Eye (tissue), 1 donor: ENCODE data around the gene PARVG.

Source experiments
- DNase-seq: peaks from one replicate; pipeline ENCODE4 v3.0.0-alpha.2; 2015

PARVG gene

DNA sequence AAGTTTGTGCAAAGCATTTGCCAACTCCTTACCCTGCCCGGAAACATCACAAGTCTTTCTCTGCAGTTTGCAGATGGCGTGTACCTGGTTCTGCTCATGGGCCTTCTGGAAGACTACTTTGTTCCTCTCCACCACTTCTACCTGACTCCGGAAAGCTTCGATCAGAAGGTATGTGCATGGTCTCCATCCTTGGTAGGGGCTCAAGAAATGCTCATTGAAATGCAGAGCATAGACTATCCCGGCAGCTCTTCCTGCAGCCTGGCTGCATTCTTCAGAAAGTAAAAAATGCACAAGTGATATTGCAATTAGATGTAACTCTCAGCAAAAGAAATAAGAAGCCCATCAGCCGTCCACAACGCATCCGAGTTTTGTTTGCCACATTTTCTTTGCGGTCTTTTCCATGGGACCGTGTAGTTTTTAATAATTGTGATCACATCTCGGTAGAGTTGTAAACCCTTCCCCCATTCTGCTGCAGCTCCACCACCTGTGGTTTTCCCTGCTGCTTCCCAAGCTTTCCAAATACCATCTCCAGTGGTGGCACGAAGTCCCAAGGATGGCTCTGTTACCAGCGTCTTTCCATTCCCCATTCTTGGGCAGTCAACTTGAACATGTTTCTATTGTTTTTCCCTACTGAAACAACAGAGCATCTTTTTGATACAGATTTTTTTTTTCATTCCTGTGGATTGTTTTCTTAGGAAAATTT is 22.7 kb upstream of the PARVG start:
- DNase-seq: no peak

DNA sequence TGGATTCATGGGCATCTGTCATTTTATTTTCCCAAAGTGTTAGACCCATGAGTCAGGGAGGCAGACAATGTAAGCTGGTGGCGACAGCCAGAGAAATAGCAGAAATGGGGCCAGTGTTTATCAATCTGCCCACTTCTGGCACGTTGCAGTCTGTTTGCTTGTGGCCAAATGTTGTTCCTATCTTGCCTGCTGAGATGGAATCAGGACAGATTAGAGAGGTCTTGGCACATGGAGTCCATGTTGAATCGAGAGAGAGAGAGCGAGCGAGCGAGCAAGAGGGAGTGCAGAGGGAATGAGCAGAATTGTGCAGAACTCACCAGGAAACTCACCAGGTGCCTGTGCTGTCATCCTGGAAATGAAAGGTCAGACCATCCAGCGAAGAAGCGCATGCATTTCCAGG is 21.9 kb upstream of the PARVG start:
- DNase-seq: no peak

DNA sequence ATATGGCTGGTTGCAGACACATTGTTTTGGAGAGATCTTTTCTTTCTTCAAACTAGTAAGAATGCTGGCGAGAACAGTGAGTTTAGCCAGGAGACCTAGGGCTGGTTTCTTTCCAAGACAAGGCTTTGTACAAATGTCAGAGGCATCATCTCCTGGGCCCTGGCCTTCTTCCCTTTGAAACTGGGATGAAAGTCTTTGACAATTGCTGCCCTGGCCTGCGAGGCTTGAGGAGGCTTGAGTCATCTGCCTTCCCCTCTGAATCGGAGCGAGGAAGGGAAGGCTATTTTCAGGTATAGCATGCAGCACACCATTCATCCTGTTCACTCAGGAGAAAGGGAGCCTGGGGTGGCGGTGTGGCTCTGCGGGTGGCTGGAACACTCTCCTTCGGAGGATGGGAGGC is 21.5 kb upstream of the PARVG start:
- DNase-seq: no peak

DNA sequence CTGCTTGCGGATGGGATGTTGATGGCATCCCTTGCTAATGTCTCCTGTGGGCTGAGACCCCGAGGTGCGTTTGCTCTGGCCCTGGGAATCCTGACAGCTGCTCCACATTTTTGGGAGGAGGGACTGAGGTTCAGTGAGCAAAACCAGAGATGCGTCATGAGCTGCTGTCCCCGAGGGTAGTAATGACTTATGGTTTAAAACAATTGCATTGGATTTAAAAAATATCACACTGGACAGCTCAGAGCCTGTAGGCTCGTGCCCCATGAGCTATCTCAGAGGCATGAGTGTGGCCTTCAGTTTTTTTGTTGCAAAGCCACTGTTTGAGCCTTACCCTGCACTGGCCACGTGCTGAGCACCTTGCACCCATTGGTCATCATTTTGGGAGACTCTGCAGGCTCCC is 20.9 kb upstream of the PARVG start:
- DNase-seq: no peak

DNA sequence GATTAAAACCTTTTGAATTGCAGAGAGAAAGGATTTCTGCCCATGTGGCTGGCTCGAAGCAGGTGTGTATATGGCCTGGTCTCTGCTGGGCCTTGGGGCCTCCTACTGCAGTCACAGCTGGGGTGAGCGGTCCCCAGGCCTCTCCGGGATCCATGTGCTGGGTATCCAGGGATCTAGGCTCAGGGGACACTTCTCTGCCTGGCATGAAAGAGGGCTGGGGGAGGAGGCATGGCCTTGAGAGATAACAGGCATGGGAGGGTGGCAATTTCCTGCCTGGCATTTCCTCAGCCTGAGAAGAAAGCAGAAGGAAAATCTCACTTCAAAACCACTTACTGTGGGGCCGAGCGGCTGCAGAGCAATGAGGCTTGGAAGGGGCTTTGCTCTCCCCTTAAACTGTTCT is 20.3 kb upstream of the PARVG start:
- no peak for DNase-seq

DNA sequence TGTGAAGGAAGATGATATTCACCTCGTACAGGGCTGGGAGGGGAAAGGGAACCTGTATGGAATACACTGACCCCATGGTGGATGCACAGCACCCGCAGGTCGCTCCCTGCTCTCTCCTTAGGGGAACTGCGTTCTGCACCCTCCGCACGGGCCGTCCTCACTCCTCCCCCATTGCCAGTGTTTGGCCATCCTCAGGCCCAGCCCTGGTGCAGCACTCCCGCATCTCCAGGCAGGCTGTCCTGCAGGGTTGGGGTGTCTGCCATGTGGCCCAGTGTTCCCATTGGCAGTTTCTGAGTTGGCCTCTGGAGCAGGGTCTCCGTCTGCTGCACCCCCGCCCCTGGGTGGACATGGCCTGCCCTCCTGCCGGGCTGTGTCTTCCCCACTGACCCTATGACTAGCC is 19.1 kb upstream of the PARVG start:
- DNase-seq: no peak

DNA sequence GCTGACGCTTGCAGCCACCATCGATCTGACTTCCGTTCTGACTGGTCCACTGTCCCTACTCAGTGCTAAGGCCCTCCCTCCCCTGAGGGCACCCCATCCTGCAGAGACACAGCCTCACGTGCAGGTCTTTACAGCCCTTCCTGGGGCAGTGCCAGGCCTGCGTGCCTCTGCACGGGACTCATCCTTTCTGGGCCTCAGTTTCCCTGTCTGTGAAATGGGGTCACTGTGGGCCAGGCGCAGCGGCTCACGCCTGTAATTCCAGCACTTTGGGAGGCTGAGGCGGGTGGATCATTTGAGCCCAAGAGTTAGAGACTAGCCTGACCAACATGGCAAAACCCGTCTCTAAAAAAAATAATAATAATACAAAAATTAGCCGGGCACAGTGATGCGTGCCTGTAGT is 17.8 kb upstream of the PARVG start:
- no peak for DNase-seq

DNA sequence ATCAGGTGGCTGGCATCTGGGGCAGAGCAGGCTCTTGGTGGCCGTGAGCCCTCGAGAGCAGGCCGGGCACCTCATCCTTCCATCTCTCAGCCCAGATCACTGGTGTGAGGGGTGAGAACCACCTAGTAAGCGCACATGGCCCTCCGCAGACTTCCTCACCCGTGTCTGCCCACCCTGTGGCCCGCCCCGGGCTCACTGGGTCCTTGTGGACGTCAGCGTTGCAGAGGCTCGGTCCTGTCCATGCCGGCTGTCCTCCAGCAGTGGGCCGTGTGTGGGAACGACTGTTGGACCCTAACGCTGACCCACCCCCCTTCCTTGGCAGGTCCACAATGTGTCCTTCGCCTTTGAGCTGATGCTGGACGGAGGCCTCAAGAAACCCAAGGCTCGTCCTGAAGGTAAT is 17.2 kb upstream of the PARVG start:
- no peak for DNase-seq

DNA sequence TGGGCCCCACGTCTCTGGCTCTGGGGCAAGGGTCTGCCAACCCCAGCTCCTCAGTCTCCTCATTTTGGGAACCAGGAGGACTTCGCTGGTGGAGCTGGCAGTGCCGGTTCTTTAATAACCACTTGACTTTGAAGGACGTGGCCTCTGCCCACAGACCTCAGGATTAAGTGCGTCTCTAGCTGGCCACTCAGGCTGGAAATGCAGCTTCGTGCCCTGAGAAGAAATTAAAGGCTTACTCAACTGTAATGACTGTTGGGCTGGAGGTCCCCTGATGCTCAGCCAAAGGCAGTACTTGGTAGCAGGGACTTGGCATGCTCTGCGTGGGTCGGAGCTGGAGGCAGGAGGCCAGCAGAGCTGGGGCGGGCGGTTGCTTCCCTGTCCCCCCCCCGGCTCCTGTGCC is 16.7 kb upstream of the PARVG start:
- peak; percentile 44 for DNase-seq

DNA sequence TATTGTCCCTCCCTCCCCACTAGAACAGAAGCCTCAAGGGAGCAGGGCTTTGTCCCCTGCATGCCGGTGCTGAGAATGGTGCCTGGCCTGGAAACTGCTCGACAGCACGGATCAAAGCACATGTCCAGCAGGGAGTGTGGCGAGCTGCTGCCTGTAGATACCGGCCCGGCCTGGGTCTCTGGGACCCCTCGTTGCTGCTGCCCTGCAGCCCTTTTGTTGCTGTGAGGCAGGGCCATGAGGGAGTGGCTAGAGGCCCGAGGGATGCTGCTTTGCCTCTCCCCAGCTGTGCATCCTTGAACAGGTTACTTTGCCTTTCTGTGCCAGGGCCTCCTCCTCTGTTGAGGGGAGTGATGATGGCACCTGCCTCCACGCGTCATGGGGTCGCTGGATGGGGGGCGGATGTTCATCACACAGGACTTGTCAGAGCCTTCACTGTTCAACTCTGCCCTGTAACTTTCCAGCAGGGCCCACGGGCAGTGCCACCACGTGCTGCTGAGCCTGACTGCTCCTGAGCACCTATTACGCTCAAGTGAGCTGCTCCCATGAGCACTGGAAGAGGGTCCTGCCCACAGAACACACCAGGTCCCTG is 15.3 kb upstream of the PARVG start:
- DNase-seq: no peak

DNA sequence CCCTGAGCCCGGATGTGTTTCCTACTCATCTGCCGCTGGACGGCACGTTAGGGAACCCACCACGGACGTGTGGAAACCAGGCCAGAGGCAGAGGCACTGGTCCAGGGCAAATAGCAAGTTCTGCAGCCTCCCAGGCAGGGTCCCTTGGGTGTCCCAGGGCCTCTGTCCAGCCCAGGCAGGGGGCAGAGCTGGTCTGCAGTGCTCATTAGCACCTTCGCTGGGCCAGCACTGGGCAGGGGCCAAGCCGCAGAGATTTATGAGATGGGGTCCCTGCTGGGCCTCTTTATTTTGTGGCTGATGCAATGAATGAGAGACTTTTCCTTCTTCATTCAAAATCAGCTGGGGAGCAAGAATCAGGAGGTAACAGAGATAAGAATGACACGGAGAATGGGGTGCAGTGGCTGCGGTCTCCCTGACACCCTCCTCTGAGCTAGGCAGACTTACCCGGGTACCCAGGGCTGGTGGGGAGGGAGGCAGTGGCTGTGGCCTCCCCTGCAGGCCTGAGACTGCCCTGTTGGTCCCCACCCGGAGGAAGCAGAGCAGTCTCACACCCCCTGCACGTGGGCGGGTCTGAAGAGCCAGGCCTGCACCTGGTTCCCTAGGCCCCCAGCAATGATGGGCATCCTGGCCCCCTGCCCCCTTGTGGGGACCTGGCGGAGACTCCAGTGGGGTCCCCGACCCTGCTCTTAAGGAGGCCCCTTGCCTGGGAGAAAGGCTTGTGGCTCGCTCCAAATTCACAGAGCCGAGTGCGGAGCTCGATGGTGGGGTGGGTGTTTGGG is 14.0 kb upstream of the PARVG start:
- DNase-seq: no peak

DNA sequence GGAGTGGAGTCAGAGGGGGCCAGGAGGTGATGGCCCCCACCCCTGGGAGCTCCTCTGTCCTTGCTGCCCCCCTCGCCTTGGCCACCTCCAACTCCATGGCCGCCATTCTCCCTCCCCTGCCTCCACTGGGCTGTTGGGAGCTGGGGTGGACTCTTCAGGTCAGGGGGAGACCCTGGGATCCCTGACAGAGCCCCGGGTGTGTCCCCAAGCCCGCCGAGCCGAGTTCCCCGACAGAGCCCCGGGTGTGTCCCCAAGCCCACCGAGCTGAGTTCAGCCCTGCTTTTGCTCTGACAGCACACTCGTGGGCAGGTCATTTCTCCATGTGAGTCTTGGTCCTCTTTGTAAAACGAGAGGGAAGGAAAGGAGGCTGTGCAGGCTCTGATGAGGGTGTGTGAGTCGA is 13.2 kb upstream of the PARVG start:
- no peak for DNase-seq

DNA sequence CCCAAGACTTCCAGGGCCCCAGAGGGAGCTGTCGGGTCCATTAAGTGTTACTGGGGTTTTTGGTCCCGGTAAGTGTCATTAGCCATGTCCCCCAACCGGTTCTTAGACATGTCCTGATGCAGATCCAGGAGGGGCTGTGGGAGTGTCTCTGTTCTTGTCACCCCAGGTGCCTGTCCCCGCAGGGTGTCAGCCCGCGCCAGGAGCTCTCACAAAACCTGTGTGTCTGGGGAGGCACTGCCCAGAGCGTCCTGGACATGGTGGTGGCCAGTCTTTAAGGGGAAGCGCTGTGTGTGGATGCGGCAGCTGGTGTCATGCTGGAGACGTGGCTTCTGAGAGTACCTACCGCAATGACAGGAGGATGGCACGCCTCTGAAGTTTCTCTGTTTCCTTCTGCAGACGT is 12.5 kb upstream of the PARVG start:
- no peak for DNase-seq

DNA sequence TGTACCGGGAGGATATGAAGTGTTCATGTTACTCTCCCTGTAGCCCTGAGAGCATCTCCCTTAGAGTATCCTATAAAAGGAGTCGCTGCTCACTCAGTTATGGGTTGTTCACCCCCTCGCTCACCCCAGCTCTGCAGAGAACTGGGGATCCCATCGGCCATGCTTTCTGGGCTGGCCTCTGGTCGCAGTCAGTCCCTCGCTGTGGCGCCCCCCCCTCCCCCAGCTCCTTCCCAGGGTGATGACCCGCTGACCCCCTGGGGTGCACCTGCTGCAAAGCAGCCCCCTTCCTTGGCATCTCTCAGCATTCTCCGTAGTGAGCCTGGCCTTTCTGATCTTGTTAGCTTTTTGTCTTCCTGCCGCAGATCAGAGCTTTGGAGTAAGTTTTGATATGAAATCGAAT is 10.3 kb upstream of the PARVG start:
- DNase-seq: no peak

DNA sequence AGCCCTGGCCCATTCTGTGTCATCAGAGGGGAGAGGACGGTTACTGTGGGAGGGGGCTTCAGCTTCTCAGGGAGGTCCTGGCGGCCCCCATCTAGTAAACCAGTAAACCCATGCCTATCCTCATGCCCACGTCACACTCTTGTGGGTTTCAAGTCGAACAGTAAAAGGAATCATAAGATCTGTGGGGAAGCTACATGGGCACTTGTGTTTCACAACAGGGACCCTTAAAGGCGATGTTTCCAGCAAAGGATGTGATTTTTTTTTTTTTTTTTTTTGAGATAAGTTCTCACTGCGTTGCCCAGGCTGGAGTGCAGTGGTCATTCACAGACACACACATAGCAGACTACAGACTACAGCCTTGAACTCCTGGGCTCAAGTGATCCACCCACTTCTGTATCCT is 9.2 kb upstream of the PARVG start:
- DNase-seq: no peak

DNA sequence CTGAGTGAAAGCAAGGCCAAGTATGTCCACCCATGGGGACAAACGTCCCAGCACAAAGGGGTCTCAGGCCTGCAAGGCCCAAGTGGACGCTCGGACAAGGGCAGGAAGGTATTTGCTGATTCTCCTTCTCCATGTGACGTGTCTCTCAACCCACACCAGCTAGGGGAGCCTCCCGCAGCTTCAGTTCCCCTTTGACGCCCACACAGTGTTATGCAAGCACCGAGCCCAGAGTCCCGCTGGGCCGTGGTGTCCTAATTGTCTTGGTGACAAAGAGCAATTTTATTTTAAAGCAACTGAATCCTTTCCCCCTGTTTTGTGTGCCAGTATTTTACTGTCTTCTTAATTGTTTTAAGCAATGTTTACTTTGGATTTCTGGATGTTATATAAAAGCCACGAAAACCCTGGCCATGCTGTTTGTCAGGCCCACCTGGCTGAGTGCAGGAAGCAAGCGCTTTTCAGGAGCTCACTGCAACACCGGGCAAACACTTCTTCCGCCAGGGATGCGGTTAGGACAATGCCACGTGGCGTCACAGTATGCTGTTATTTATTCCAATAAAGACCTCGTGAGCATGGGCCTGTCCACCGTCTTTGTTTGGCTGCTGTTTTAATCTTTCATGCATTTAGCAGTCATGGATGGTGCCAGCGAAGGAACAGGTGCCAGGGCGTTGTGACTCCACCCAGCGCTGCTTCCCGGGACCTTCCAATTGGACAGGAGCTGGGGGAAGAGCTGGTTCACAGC is 8.2 kb upstream of the PARVG start:
- DNase-seq: no peak

DNA sequence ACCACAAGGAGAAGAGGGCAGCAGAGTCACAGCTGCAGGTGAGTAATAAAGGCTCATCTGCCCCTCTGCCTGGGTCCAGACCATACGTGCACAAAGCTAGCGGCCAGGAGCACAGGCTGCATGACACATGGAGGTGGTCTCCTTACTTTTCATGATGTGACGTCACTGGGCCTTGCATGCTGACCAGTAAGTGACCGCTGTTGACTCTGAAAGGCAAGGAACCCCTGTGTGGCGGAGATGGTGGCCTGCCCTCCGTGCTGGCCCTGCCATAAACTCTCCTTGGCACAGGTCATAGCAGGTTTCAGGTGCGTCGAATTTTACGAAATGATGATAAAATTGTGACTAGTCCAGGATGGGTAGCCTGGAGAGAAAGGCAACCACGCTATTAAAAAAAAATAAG is 7.6 kb upstream of the PARVG start:
- DNase-seq: no peak

DNA sequence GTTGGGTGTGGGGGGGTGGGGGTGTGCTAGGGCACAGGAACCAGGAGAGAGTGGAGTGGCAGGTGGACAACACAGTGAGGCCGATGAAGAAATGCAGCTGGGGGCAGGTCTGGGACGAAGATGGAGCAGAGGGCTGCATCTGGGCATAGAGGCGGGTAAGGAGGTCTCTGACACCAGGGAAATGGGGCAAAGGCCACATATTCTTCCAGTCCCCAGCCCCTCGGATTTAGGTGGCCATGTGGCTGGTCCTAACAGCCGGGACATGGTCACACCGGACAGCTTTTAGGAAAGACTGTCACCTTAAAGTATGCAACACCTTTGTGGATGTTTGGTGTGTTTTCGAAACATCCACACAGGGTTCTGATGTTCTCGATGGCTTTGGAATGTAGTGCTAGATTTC is 5.0 kb upstream of the PARVG start:
- no peak for DNase-seq

DNA sequence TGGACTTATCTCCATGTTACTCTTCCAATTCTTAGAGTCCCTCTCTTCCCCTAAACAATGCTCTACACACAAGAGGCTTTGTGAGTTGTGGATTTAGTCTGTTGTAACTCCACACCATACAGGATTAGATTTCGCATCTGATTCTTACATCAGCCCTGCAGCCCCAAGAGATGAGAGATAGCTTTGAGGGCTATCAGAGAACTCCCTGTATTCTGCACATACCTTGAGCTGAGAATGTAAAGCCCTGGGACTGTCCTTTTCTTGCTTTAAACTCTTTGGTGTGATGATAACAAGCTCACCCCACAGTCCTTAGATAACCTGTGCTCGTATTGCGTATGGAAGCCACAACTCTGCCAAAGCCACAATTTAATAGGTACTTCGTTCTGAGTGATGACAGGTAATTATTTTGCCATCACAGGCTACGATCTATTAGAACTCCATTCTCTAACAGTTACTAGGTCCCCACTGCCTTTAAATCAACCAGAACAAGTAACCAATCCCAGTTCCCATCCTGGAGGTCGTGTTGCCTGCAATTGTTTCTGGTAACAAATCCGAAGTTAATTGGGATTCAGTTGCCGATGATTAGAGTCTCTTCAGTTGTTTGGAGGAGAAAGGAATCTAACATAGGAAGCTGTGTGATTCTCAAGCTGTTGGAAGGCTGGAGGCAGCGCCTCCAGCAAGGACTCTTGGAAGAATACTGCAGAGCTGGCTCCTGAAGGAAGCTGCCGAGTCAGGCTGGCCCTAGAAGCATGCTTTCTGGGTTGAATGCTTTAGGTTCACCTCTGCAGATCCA is 1.3 kb upstream of the PARVG start:
- no peak for DNase-seq

DNA sequence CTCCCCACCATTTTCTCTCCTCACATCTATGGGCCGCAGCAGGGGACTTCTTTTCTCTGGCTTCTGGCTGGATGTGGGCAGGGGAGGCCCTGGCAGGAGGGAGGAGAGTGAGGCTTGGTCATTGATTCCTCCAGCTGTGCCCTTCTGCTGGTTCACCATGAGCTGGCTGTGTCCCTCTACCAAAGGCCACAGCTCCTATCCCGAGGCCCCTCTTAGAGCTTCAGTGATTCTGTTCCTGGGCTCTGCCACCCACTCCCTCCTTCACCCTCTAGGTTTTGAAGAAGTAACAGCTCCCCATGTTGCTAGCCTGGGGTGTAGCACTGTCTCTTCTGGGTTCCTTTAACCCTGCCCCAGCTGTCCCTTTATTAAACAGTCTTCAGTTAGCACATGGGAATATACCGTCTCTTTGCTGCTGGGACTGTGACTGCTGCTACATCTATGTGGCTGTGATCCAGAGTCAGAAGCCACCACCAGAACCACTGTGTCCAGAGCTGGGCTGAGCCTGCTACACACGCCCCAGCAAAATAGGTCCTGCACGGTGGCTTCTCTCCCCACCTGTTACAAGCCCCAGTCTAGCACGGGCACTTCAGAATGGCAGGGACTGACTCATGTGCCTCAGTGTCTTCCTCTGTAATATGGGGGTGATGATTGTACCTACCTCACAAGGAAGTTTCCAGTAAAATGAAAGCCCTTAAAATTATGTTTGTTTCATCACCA is 578 bp upstream of the PARVG start:
- no peak for DNase-seq

DNA sequence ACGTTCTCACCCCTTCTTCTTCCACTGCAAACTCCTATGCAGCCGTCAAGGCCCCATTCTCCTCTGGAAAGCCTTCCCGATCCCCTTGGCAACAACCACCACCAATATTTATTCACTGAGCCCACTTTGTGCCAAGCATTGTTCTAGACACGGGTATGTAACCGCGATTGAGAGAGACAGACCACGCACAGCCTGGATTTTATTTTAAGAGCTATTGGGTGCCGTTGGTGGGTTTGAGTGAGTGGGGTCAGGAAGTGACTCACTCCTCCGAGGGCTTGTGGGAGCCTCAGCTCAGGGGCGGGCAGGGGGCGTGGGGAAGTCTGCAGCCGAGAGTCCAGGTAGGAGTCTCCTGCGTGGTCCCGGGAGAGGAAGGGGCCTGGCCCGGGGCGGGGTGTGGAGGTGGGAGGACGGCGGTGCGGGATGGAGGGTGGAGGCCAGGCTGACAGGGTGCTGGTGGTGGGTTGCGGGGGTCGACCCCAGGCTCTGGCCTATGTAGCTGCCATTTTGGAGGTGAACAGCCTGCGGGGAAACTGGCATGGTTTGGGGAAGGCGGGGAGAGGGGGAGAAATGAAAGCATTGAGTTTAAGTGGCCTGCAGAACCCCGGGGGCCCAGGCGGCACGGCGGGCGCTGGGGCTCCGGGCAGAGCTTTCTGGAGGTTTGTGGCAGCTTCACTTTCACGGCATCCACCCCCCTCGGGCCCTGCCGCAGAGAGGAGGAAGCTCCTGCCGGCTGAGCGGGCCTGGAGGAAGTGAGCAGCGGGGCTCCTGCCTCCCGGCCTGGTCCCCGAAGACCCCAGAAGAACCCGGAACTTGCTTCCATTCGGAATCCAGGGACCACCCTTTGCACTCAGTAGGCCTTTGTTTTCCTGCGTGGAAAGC is 547 bp downstream of the PARVG start:
- DNase-seq: no peak
